ENCODE results near the gene C2CD2.

DNA sequence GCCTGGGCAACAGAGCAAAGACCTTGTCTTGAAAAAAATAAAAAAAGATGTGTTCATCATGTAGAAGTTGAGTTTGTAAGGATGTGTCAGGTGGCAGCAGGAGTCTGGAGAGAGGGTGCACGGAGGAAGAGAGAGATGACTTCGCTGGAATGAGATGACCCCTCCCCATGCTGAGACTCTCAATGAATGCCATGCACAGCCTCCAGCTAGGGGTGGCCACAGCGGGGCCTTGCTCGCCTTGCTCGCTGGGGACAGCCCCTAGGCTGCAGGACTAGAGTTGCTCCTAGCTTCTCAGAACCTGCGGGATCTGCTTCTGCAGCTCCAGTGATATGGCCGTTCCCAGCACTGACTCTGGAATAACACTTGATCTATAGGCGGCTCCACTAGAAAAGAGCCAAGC lies 6.6 kb upstream of the C2CD2 start:
- no peak for TF ChIP-seq CTCF (IDR thresholded peaks at IDR 0.05; ENCODE audit: low read length)
- no peak for TF ChIP-seq EZH2 (IDR thresholded peaks at IDR 0.05; ENCODE audit: borderline replicate concordance, low read length)
